Retina (tissue), 1 donor: ENCODE results near the gene C1QTNF5.

Experiments used
- DNase-seq: peaks from one replicate; pipeline ENCODE4 v3.0.0-alpha.2; 2016

C1QTNF5 gene

GRCh38 chr11:119316729-119317591 is 23.7 kb downstream of the C1QTNF5 start, which contains the start of gene MCAM:
Gene MCAM, minus strand, starts transcription at chr11:119317130. Its CDS starts 29 bp downstream, at chr11:119317101.
- peak; percentile 77 for DNase-seq

- DNase-seq = peak; percentile 64
Measured at GRCh38 chr11:119316016-119316728, 24.5 kb downstream of the C1QTNF5 start.

- DNase-seq = peak; percentile 64
Measured at GRCh38 chr11:119315131-119316015, 25.3 kb downstream of the C1QTNF5 start.

GRCh38 chr11:119314726-119315125 is 26.0 kb downstream of the C1QTNF5 start:
- peak; percentile 10 for DNase-seq

- DNase-seq = no peak
Measured at GRCh38 chr11:119310682-119311052, 30.0 kb downstream of the C1QTNF5 start.

GRCh38 chr11:119309953-119310681 is 30.6 kb downstream of the C1QTNF5 start:
- DNase-seq = no peak

- no peak for DNase-seq
Measured at GRCh38 chr11:119309411-119309810, 31.3 kb downstream of the C1QTNF5 start.

GRCh38 chr11:119307974-119308373 is 32.7 kb downstream of the C1QTNF5 start:
- no peak for DNase-seq

- DNase-seq = no peak
Measured at GRCh38 chr11:119307219-119307618, 33.5 kb downstream of the C1QTNF5 start.

- no peak for DNase-seq
Measured at GRCh38 chr11:119306373-119306890, 34.3 kb downstream of the C1QTNF5 start.

- no peak for DNase-seq
Measured at GRCh38 chr11:119305556-119306372, 34.9 kb downstream of the C1QTNF5 start.

- DNase-seq = no peak
Measured at GRCh38 chr11:119303227-119303718, 37.4 kb downstream of the C1QTNF5 start.

GRCh38 chr11:119300198-119300964 is 40.3 kb downstream of the C1QTNF5 start:
- DNase-seq = no peak

- no peak for DNase-seq
Measured at GRCh38 chr11:119299416-119299815, 41.3 kb downstream of the C1QTNF5 start.

- DNase-seq = no peak
Measured at GRCh38 chr11:119298726-119299125, 42.0 kb downstream of the C1QTNF5 start.

- no peak for DNase-seq
Measured at GRCh38 chr11:119297938-119298337, 42.7 kb downstream of the C1QTNF5 start.

GRCh38 chr11:119295178-119295577 is 45.5 kb downstream of the C1QTNF5 start:
- no peak for DNase-seq

- DNase-seq = no peak
Measured at GRCh38 chr11:119293461-119293860, 47.2 kb downstream of the C1QTNF5 start.

GRCh38 chr11:119290894-119291497 is 49.7 kb downstream of the C1QTNF5 start:
- DNase-seq = no peak
